Measurements from ENCODE around the gene LYZL2. TPM values are rescaled to one million over a fixed set of nuclear protein-coding genes. Genes with fewer than 3 reads are reported as not detected.

Gene LYZL2
- not detected for polyA plus RNA-seq (2012; ENCODE audit: insufficient read length, low read depth)

GRCh38 chr10:30629653-30630052 lies at the start of gene LYZL2:
Gene LYZL2 (minus strand): TSS chr10:30629753. CDS start chr10:30626915, 2,838 bp downstream.
- TF ChIP-seq REST (IDR thresholded peaks at IDR 0.05; ENCODE audit: insufficient read depth in 1 of 2, low read depth in 2 of 2, low read length in 2 of 2): no peak
- TF ChIP-seq TAF1 (IDR thresholded peaks at IDR 0.05; ENCODE audit: borderline replicate concordance, insufficient read depth, low read length): no peak
- no peak for TF ChIP-seq POLR2AphosphoS5 (IDR thresholded peaks at IDR 0.05; ENCODE audit: low read depth, low read length)
- no peak for TF ChIP-seq FOXP2 (optimal IDR thresholded peaks at IDR 0.05; ENCODE audit: borderline replicate concordance, extremely low read depth, extremely low read length, insufficient read depth)
- TF ChIP-seq SIN3A (IDR thresholded peaks at IDR 0.05; ENCODE audit: borderline replicate concordance, insufficient read depth, low read length): no peak

- TF ChIP-seq POLR2AphosphoS5 (IDR thresholded peaks at IDR 0.05; ENCODE audit: low read depth, low read length): no peak
- no peak for TF ChIP-seq REST (IDR thresholded peaks at IDR 0.05; ENCODE audit: insufficient read depth in 1 of 2, low read depth in 2 of 2, low read length in 2 of 2)
- TF ChIP-seq FOXP2 (optimal IDR thresholded peaks at IDR 0.05; ENCODE audit: borderline replicate concordance, extremely low read depth, extremely low read length, insufficient read depth): no peak
- TF ChIP-seq SIN3A (IDR thresholded peaks at IDR 0.05; ENCODE audit: borderline replicate concordance, insufficient read depth, low read length): no peak
- no peak for TF ChIP-seq TAF1 (IDR thresholded peaks at IDR 0.05; ENCODE audit: borderline replicate concordance, insufficient read depth, low read length)
These were observed 46.5 kb upstream of the LYZL2 start for GRCh38 chr10:30675791-30676718.

GRCh38 chr10:30674796-30675195 lies 45.2 kb upstream of the LYZL2 start:
- no peak for TF ChIP-seq POLR2AphosphoS5 (IDR thresholded peaks at IDR 0.05; ENCODE audit: low read depth, low read length)
- no peak for TF ChIP-seq FOXP2 (optimal IDR thresholded peaks at IDR 0.05; ENCODE audit: borderline replicate concordance, extremely low read depth, extremely low read length, insufficient read depth)
- TF ChIP-seq REST (IDR thresholded peaks at IDR 0.05; ENCODE audit: insufficient read depth in 1 of 2, low read depth in 2 of 2, low read length in 2 of 2): no peak
- no peak for TF ChIP-seq SIN3A (IDR thresholded peaks at IDR 0.05; ENCODE audit: borderline replicate concordance, insufficient read depth, low read length)
- TF ChIP-seq TAF1 (IDR thresholded peaks at IDR 0.05; ENCODE audit: borderline replicate concordance, insufficient read depth, low read length): no peak

- TF ChIP-seq SIN3A (IDR thresholded peaks at IDR 0.05; ENCODE audit: borderline replicate concordance, insufficient read depth, low read length) (no peak), POLR2AphosphoS5 (IDR thresholded peaks at IDR 0.05; ENCODE audit: low read depth, low read length) (no peak), TAF1 (IDR thresholded peaks at IDR 0.05; ENCODE audit: borderline replicate concordance, insufficient read depth, low read length) (no peak), REST (IDR thresholded peaks at IDR 0.05; ENCODE audit: insufficient read depth in 1 of 2, low read depth in 2 of 2, low read length in 2 of 2) (no peak), FOXP2 (optimal IDR thresholded peaks at IDR 0.05; ENCODE audit: borderline replicate concordance, extremely low read depth, extremely low read length, insufficient read depth) (no peak)
These were observed 41.6 kb upstream of the LYZL2 start for GRCh38 chr10:30671026-30671616.
